Left lung (tissue), 14 donors: ENCODE measurements around the gene NLRC5. TPM values are rescaled to one million over a fixed set of nuclear protein-coding genes. Genes with fewer than 3 reads are reported as not detected.

Experiments used
- ATAC-seq: fragments of 200-7000 bp; cut with Tn5 transposase; one replicate; pipeline ENCODE4 v1.9.1; 2020; ENCODE audit warnings: moderate library complexity
- DNase-seq, 4 donors: peaks; one replicate each; pipeline ENCODE4 v3.0.0-alpha.2; 2013 to 2020
- H3K27ac ChIP-seq, 2 donors: fragments of 200-600 bp; sonication (generic) in 1 of 2; one replicate each; pipeline versions ENCODE4 v1.5.0 to v1.8.0; 2020 to 2021
- H3K27me3 ChIP-seq, 2 donors: fragments of 200-600 bp; sonication (generic) in 1 of 2; one replicate each; pipeline versions ENCODE4 v1.5.0 to v1.8.0; 2020 to 2021
- H3K36me3 ChIP-seq, 2 donors: fragments of 200-600 bp; sonication (generic) in 1 of 2; one replicate each; pipeline versions ENCODE4 v1.5.0 to v1.8.0; 2020 to 2021
- H3K4me1 ChIP-seq, 2 donors: fragments of 200-600 bp; one replicate each; pipeline ENCODE4 v1.8.0; 2021
- H3K4me3 ChIP-seq, 2 donors: fragments of 200-600 bp; sonication (generic) in 1 of 2; one replicate each; pipeline versions ENCODE4 v1.5.0 to v1.8.0; 2020 to 2021; ENCODE audit warnings: mild to moderate bottlenecking in 1 of 2
- H3K9me3 ChIP-seq, 2 donors: fragments of 200-600 bp; sonication (generic) in 1 of 2; one replicate each; pipeline versions ENCODE4 v1.5.0 to v1.8.0; 2020 to 2021
- CTCF ChIP-seq, 2 donors: fragments of 200-600 bp; sonication (generic) in 1 of 2; IDR thresholded peaks; one replicate each; pipeline versions ENCODE4 v1.5.0 to v1.8.0; 2021; ENCODE audit warnings: antibody characterized with exemption in 2 of 2
- intact Hi-C, 2 donors: fragments of 100-400 bp; cut with DNase I; formaldehyde crosslinking; loops; one replicate each; pipeline versions ENCODE4 v1.11.2 to v1.14.2; 2022
- long read RNA-seq, 12 donors: library from polyadenylated mRNA in 2 of 12; unstranded in 2 of 12; transcript quantifications; one replicate each; pipeline ENCODE4 v2.0.0 and lab custom pipeline, GENCODE V29; 2019 to 2026
- polyA plus RNA-seq, 6 donors: library from polyadenylated mRNA; unstranded; fragments of 120-200 nt; gene quantifications; one replicate each; pipeline ENCODE4 v1.2.1, GENCODE V29; 2013; ENCODE audit not compliant: insufficient read length in 6 of 6
- total RNA-seq, 2 donors: library from RNA; stranded (reverse); fragmentation: NEBNext Ultra II Directional; extraction: Animal tissue kit (Norgen Biotek cat#: 25700); gene quantifications; one replicate each; pipeline ENCODE4 v1.2.1, GENCODE V29; 2021
- donor health status: DM: no; HTN: yes; CAD: no.
- donor health status: DM: no; HTN: no; CAD: no.

Gene NLRC5
- total RNA-seq (10 to 100 TPM; 26.8 to 93.3 TPM), polyA plus RNA-seq (10 to 100 TPM in 5 of 6 donors, 1 to 10 TPM in 1; 9.8 to 14.1 (median 12.1) TPM)
- long read RNA-seq, donor 1 = 0 reads
- long read RNA-seq, donor 2 = 0 reads
- long read RNA-seq, donor 3 = 0 reads
- long read RNA-seq, donor 4, partial matches to known transcripts = 1 of 3 reads
- long read RNA-seq, donor 4, other reads (novel, unspliced or antisense) = 2 of 3 reads
- long read RNA-seq, donor 5 = 0 reads
- long read RNA-seq, donor 6 = 0 reads
- long read RNA-seq, donor 7 = 0 reads
- long read RNA-seq, donor 8, partial matches to known transcripts = 0 of 1 reads
- long read RNA-seq, donor 8, other reads (novel, unspliced or antisense) = 0 of 1 reads
- long read RNA-seq, donor 9 = 0 reads
- long read RNA-seq, donor 10, partial matches to known transcripts = 1 of 4 reads
- long read RNA-seq, donor 10, other reads (novel, unspliced or antisense) = 0 of 4 reads
- long read RNA-seq, donor 11 = 0 reads
- long read RNA-seq, donor 12, partial matches to known transcripts = 0 of 1 reads
- long read RNA-seq, donor 12, other reads (novel, unspliced or antisense) = 0 of 1 reads

- intact Hi-C loops = no loop called here
- Histone ChIP-seq H3K36me3 (no peaks in the 10 kb centered on the region), H3K4me1 (peaks cover 27 to 92% of the 10 kb centered on the region in 2 donors), H3K27me3 (no peaks in the 10 kb centered on the region), H3K9me3 (no peaks in the 10 kb centered on the region), H3K4me3 (peak within 1 kb of the TSS; percentile 77 to 88), H3K27ac (peak within 1 kb of the TSS; percentile 80 to 94)
- peak; percentile 74 to 98 (median 89) for DNase-seq
- peak; percentile 93 for ATAC-seq
- no peak for TF ChIP-seq CTCF (IDR thresholded peaks at IDR 0.05)
These were observed at the start of gene NLRC5 for GRCh38 chr16:56988948-56989945. NLRC5 (plus strand) TSS chr16:56989557; CDS start chr16:57020713, 31,156 bp downstream.

GRCh38 chr16:56939801-56940200 is 49.6 kb upstream of the NLRC5 start:
- Histone ChIP-seq H3K27ac (no peak overlapping the region), H3K9me3 (no peaks in the 10 kb centered on the region), H3K4me3 (no peak overlapping the region), H3K36me3 (peaks cover 9 to 100% of the 10 kb centered on the region in 2 donors), H3K4me1 (peaks cover 13 to 64% of the 10 kb centered on the region in 2 donors), H3K27me3 (no peaks in the 10 kb centered on the region)
- DNase-seq (no peak), ATAC-seq (peak; percentile 10)
- TF ChIP-seq CTCF (IDR thresholded peaks at IDR 0.05) = no peak
- intact Hi-C loops = no loop called here

GRCh38 chr16:56941092-56941491 is 48.3 kb upstream of the NLRC5 start:
- intact Hi-C loops = no loop called here
- Histone ChIP-seq H3K36me3 (peaks cover 9 to 100% of the 10 kb centered on the region in 2 donors), H3K4me1 (peaks cover 8 to 51% of the 10 kb centered on the region in 2 donors), H3K4me3 (no peak overlapping the region), H3K27ac (peak overlapping the region in 1 of 2 donors; percentile 10), H3K9me3 (no peaks in the 10 kb centered on the region), H3K27me3 (no peaks in the 10 kb centered on the region)
- DNase-seq (no peak), ATAC-seq (no peak)
- no peak for TF ChIP-seq CTCF (IDR thresholded peaks at IDR 0.05)

- Histone ChIP-seq H3K4me1 (peaks cover 5 to 43% of the 10 kb centered on the region in 2 donors), H3K4me3 (no peak overlapping the region), H3K27me3 (no peaks in the 10 kb centered on the region), H3K27ac (no peak overlapping the region), H3K36me3 (peaks cover 4 to 100% of the 10 kb centered on the region in 2 donors), H3K9me3 (no peaks in the 10 kb centered on the region)
- TF ChIP-seq CTCF (IDR thresholded peaks at IDR 0.05) = no peak
- intact Hi-C loops = no loop called here
- ATAC-seq (no peak), DNase-seq (no peak)
These were observed 47.5 kb upstream of the NLRC5 start for GRCh38 chr16:56941856-56942331.
